NCI-H1436 (cell line): ENCODE data around the gene CSAG1.
"Not testable (repeated sequence)": the region's sequence is repeated elsewhere in the genome, so short reads cannot be mapped to it uniquely, and the experiment has no call there.

Experiments
- DNase-seq: peaks from one replicate; lab custom pipeline; 2025; lab: John Stamatoyannopoulos, UW

CSAG1 gene

GRCh38 chrX:152733261-152733975, at the start of gene CSAG1, which contains the start of gene MAGEA12:
CSAG1 (minus strand) TSS chrX:152733721; CDS start chrX:152732460, 1,261 bp downstream.
MAGEA12 (plus strand) TSS chrX:152733757; CDS start chrX:152736162, 2,405 bp downstream.
- DNase-seq, result peak; percentile 91

- not testable (repeated sequence) for DNase-seq
Observed at GRCh38 chrX:152769549-152770289, 36.2 kb upstream of the CSAG1 start, which contains the start of gene MAGEA6. MAGEA6 (minus strand) TSS chrX:152769689; CDS start chrX:152767650, 2,039 bp downstream.

GRCh38 chrX:152766562-152766961, 33.0 kb upstream of the CSAG1 start:
- not testable (repeated sequence) for DNase-seq

GRCh38 chrX:152761582-152761981, 28.1 kb upstream of the CSAG1 start:
- not testable (repeated sequence) for DNase-seq

GRCh38 chrX:152759544-152759943, 26.0 kb upstream of the CSAG1 start:
- not testable (repeated sequence) for DNase-seq

- DNase-seq, result not testable (repeated sequence)
Observed at GRCh38 chrX:152758918-152759317, 25.4 kb upstream of the CSAG1 start, which contains the start of gene CSAG3. CSAG3 (plus strand) TSS chrX:152759218.

GRCh38 chrX:152754871-152755270, 21.4 kb upstream of the CSAG1 start:
- DNase-seq, result not testable (repeated sequence)

- not testable (repeated sequence) for DNase-seq
Observed at GRCh38 chrX:152753686-152754650, 20.4 kb upstream of the CSAG1 start, which contains the start of gene MAGEA2. MAGEA2 (minus strand) TSS chrX:152753842; CDS start chrX:152751363, 2,479 bp downstream.

GRCh38 chrX:152738560-152738959, 5.0 kb upstream of the CSAG1 start:
- DNase-seq, result no peak

- not testable (repeated sequence) for DNase-seq
Observed at GRCh38 chrX:152736528-152736927, 3.0 kb upstream of the CSAG1 start.

- no peak for DNase-seq
Observed at GRCh38 chrX:152735860-152736511, 2.5 kb upstream of the CSAG1 start.

GRCh38 chrX:152735101-152735500, 1.6 kb upstream of the CSAG1 start:
- no peak for DNase-seq

- not testable (repeated sequence) for DNase-seq
Observed at GRCh38 chrX:152734143-152734858, 780 bp upstream of the CSAG1 start.

- no peak for DNase-seq
Observed at GRCh38 chrX:152725409-152725808, 8.1 kb downstream of the CSAG1 start.

- not testable (repeated sequence) for DNase-seq
Observed at GRCh38 chrX:152713815-152714787, 19.4 kb downstream of the CSAG1 start, which contains the start of gene MAGEA2B. MAGEA2B (plus strand) TSS chrX:152714628; CDS start chrX:152717107, 2,479 bp downstream.

- not testable (repeated sequence) for DNase-seq
Observed at GRCh38 chrX:152713195-152713594, 20.3 kb downstream of the CSAG1 start.

GRCh38 chrX:152709173-152709572, 24.3 kb downstream of the CSAG1 start, which contains the start of gene CSAG2:
CSAG2 (minus strand) TSS chrX:152709273; CDS start chrX:152709112, 161 bp downstream.
- not testable (repeated sequence) for DNase-seq

GRCh38 chrX:152706500-152706899, 27.0 kb downstream of the CSAG1 start:
- not testable (repeated sequence) for DNase-seq

GRCh38 chrX:152700390-152700789, 33.1 kb downstream of the CSAG1 start:
- not testable (repeated sequence) for DNase-seq
